Islet of Langerhans (tissue), 1 donor: ENCODE measurements around the gene LHPP.

Experiments
- FAIRE-seq: peaks from one replicate; lab custom pipeline; 2011; peaks lifted over from hg19 to GRCh38; lab: Jason Lieb, UNC

LHPP gene

GRCh38 chr10:124558339-124559321, 97.0 kb downstream of the LHPP start:
- no peak for FAIRE-seq

GRCh38 chr10:124559372-124560132, 97.9 kb downstream of the LHPP start:
- FAIRE-seq, result no peak

DNA sequence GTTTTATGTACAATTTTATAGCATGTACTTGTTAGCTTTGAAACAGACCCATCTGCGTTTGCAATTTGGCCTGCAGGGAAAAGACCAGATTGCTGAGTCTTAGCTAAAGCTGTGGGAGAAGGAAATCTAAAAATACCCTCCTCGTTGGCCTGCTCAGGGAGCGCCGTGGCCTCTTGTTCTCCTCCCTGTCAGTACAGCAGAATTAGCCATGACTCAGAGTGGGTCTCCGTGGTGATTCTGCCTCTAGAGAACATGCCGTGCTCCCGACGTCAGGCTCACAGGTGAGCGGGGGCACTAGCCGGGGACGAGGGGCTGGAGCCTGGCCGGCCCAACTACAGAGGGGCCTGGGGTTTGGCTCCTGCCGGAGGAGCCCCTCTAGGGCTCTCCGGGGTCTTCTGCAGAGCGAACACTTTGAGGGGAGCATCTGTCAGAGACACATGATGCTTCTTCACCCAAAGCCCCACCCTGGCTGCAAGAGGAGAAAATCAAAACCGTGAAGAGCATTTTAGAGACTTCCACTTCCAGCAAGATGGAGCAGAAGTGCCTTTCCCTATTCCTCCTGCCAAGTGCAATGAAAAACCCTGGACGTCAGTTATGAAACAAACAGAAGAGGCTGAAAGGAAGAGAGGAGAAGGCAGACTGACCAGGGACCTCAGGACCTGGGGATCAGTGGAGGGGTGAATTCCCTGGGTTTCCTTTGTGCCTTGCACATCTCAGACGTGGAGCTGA, 98.9 kb downstream of the LHPP start:
- peak; percentile 30 for FAIRE-seq

DNA sequence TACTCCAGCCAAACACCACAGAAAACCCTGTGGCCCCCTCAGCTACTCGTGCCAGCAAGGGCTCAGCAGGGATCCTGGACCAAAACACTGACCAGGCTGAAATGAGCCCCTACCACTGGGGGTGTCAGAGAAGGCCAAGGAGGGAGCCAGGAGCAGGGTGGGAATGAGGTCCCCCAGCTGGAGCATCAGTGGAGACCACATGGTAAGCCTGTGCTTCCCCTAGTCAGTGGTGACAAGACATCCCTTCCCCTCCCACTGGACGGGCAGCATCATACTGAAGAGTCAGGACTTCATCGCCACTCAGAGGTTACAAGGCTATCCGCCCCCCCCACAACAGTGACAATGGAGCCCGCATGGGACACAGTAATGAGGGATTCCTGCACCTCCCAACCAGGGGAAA, 99.6 kb downstream of the LHPP start:
- FAIRE-seq, result no peak

DNA sequence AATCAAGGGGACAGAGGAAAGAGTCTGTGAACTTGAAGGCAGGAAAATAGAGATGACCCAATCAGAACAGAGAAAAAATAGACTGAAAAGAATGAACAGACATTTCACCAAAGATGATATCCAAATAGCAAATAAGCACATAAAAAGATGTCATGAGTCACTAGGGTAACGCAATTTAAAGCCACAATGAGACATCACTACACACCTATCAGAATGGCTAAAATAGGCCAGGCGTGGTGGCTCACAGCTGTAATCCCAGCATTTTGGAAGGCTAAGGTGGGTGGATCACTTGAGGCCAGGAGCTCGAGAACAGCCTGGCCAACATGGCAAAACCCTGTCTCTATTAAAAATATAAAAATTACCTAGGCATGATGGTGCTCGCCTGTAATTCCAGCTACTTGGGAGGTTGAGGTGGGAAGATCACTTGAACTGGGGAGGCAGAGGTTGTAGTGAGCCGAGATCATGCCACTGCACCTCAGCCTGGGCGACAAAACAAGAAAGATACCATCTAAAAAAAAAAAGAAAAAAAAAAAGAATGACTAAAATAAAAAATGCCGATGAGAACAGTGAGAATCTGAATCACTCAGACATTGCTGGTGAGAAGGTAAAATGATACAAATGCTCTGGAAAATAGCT, 100.9 kb downstream of the LHPP start:
- no peak for FAIRE-seq

DNA sequence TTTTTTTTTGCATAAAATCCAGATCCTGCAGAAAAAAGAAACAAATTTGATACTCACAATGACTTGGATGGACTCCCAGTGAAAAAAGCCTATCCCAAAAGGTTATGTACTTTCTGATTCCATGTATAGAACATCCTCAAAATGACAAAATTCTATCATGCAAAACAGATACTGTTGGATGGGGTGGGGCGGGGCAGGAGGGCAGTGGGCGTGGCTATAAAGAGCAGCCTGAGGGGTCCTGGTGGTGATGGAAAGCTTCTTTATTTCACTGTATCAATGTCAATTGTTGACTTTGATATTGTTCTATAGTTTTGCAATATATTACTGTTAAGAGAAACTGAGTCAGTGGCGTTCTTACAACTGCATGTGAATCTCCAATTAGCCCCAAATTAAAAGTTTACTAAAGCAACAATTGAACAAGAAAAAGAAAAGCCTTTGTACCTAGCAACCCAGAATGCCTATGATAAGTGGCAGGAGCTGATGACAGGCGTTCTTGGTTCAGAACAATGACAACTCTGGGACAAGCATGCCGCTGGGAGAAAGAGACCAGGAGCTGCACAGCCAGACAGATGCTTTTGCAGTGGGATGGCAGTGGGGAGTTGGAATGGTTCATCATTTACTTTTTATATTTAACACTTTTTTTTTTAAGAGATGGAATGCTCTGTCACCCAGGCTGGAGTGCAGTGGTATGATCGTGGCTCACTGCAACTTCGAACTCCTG, 101.9 kb downstream of the LHPP start:
- FAIRE-seq, result no peak

- no peak for FAIRE-seq
Observed at GRCh38 chr10:124564881-124565280, 103.3 kb downstream of the LHPP start.

GRCh38 chr10:124565565-124566221, 104.1 kb downstream of the LHPP start:
- no peak for FAIRE-seq

DNA sequence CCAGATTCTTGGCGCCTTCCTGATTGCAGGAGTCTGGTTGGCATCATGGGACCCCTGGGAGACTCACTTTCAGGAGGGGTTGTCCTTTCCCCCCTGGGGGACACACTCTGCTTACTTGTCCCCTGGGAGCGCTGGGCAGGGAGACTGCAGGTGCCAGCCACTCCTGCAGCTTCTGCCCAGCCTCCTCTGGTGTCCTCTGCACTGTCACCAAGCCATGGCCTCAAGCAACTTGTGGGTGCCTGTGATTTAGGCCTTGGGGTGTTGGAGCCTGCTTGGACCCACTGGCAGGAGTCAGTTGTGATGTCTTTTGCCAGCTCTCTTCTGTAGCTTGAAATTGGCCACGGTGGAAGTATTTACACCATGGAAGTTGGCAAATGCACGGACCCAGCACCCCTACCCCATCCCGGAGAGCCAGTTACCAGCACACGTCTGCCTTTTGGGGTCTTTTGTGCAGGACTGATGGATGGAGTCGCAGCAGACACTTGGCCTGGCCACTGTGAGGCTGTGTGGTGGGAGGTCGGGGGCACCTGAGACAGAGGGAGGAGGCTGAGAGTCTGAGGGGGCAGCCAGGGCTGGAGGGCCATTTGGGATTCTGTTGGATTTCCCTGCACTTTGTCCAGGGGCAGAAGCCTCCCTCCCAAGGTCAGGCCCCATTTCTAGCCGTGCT, 104.7 kb downstream of the LHPP start:
- no peak for FAIRE-seq

- no peak for FAIRE-seq
Observed at GRCh38 chr10:124566981-124567835, 105.6 kb downstream of the LHPP start.

- no peak for FAIRE-seq
Observed at GRCh38 chr10:124568339-124568738, 106.7 kb downstream of the LHPP start.

DNA sequence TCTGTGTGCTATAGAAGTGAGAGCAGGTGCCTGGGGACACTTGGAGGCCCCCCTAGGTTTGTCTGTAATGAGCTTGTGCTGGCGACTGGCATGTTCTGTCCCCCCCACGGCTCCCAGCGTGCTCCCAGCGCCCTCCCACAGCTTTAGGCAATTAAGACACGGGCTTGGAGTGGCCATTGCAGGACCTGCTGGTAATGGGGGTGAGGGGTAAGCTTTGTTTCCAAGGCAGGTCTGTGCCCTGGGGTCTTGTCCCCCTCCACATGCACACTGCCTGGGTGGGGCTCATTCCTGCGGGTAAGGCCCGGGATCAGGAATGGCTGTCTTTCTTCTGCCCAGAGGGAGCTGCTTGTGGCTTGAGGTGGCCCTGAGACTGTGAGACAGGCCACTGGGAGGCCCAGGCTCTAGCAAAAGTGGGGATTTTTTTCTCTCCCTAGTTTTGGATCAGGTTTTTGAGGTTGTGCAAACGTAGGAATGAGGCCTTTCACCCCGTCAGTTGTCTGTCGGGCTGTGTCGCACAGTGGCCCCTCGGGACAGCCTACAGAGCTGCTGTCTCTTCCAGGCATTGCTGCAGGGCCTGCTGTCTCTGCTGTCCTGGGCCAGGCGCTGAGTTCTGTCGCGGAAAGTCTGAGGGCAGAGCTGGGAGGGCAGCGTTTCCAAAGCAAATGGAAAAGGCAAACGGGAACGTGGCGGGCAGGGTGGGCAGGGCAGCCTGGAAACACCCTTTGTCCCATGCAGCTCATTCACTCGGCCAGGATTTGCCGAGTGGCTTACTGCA, 107.4 kb downstream of the LHPP start:
- no peak for FAIRE-seq

DNA sequence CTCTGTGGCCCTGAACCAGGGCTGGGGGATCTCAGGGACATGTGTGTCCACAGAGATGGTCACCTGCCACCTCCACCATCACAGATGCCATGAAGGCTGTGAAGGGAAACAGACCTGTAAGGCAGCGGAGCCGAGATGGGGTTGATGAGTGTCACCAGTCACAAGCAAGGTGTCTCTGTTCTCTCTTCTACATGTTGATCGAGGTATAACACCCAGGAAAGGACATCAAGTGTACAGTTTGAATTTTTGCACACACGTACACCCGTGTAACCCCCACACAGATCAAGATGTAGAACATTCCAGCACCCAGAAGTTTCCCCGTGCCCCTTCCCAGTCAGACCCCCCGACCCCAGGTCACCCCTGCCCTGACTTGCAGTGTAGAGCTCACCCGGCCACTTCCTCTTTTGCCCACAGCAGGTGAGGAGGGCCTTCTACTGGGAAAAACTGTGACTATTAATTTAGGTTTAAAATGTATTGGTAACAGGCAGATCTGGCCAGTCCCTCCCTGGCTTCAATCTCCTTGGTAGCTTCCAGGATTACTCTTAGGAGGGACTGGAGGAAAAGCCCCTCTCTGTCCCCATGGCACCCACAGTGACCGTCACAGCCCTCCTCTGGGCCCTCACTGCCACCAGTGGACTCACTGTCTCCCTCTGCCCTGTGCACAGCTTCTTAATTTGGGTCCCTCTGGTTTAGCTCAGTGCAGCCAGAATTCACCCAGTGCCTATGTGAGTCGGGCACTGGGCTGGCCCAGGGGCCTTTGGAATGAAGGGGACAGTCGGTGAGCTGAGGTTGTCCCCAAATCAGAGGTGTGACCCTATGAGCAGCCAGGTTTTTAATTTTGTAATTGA, 108.2 kb downstream of the LHPP start:
- no peak for FAIRE-seq

DNA sequence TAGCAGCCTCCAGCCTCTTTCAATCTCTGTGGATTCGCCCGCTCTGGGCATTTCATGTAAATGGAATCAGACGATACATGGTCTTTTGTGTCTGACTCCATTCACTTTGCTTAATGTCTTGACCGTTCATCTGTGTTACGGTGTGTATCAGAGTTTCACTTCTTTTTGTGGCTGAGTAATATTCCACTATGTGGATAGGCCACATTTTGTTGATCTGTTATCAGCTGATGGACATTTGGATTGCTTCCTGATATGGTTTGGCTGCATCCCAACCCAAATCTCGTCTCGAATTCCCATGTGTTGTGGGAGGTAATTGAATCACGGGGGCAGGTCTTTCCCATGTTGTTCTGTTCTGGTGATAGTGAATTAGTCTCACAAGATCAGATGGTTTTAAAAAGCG, 109.0 kb downstream of the LHPP start:
- no peak for FAIRE-seq

- FAIRE-seq, result no peak
Observed at GRCh38 chr10:124572751-124573150, 111.1 kb downstream of the LHPP start.

- FAIRE-seq, result no peak
Observed at GRCh38 chr10:124573726-124574455, 112.3 kb downstream of the LHPP start.
